Endothelial cell of umbilical vein (primary cell): ENCODE results near the gene CLDN9. TPM values are rescaled to one million over a fixed set of nuclear protein-coding genes. Genes with fewer than 3 reads are reported as not detected.

Source experiments
- BruUV-seq: library from RNA; stranded (reverse); fragments of 400-500 nt; replicated peaks from 2 replicates; lab custom pipeline; 2021; lab: Mats Ljungman, UMichigan
- CTCF ChIA-PET: fragments of 300-600, 350-600 bp; sonication (Branson Sonifier 250); formaldehyde crosslinking; loops from one replicate; lab custom pipeline; 2021; ENCODE audit warnings: antibody characterized with exemption, inconsistent platforms; lab: Charles Lee
- POLR2A ChIA-PET: fragments of 300-600, 350-600 bp; sonication (Branson Sonifier 250); formaldehyde crosslinking; loops from one replicate; lab custom pipeline; 2021; ENCODE audit warnings: antibody characterized with exemption, inconsistent platforms; lab: Charles Lee
- DNase-seq: peaks from one replicate; pipeline ENCODE4 v3.0.0-alpha.2; 2011; ENCODE audit warnings: low read depth, low spot score
- FAIRE-seq: peaks from 2 replicates; lab custom pipeline; 2011; peaks lifted over from hg19 to GRCh38; lab: Jason Lieb, UNC
- H2AFZ ChIP-seq: 2 replicates; pipeline ENCODE4 v1.6.0; 2012; ENCODE audit warnings: low read depth, low read length, control low read depth, inconsistent platforms
- H3K27ac ChIP-seq: 2 replicates; pipeline ENCODE4 v1.5.1; 2011; ENCODE audit warnings: low read depth, mild to moderate bottlenecking, control low read depth, low read length, moderate library complexity; ENCODE audit not compliant: insufficient read depth
- H3K27me3 ChIP-seq, 2 experiments: 2 replicates each; pipeline versions ENCODE4 v1.6.0 to v1.6.1; 2011; ENCODE audit warnings: low read length in 2 of 2, mixed read lengths in 1 of 2; ENCODE audit not compliant: control insufficient read depth in 2 of 2, insufficient read depth in 2 of 2
- H3K36me3 ChIP-seq, 2 experiments: 2 replicates in 1 of 2; 3 replicates in 1 of 2; pipeline ENCODE4 v1.5.1; 2011; ENCODE audit warnings: low read length in 2 of 2, mild to moderate bottlenecking in 1 of 2, moderate library complexity in 1 of 2; ENCODE audit not compliant: control insufficient read depth in 2 of 2, insufficient read depth in 2 of 2; ENCODE audit errors: extremely low read depth in 1 of 2
- H3K4me1 ChIP-seq: 3 replicates; pipeline ENCODE4 v1.5.1; 2011; ENCODE audit warnings: mild to moderate bottlenecking, low read length; ENCODE audit not compliant: control insufficient read depth, insufficient read depth; ENCODE audit errors: extremely low read depth
- H3K4me2 ChIP-seq: 2 replicates; pipeline ENCODE4 v1.6.1; 2011; ENCODE audit warnings: low read length, control low read depth, mixed read lengths; ENCODE audit not compliant: insufficient read depth
- H3K4me3 ChIP-seq, 3 experiments: fragments of 200-600 bp in 1 of 3; sonication (generic), shearing (Covaris generic) in 1 of 3; replicated peaks in 1 of 3; 2 replicates each; pipeline ENCODE4 v1.5.1; 2011 to 2016; ENCODE audit warnings: control low read depth in 3 of 3, low read length in 3 of 3, mild to moderate bottlenecking in 2 of 3, inconsistent platforms in 1 of 3, low read depth in 1 of 3, moderate library complexity in 1 of 3; ENCODE audit not compliant: insufficient read depth in 1 of 3
- H3K79me2 ChIP-seq: 2 replicates; pipeline ENCODE4 v1.6.0; 2012; ENCODE audit warnings: low read length, inconsistent platforms; ENCODE audit not compliant: control insufficient read depth, insufficient read depth
- H3K9ac ChIP-seq: replicated peaks from 2 replicates; pipeline ENCODE3; 2011; ENCODE audit warnings: low read length, control low read depth; ENCODE audit not compliant: insufficient read depth; ENCODE audit errors: extremely low read depth
- H3K9me1 ChIP-seq: replicated peaks from 3 replicates; pipeline ENCODE4 v1.6.0; 2011; ENCODE audit warnings: mild to moderate bottlenecking, low read length; ENCODE audit not compliant: control insufficient read depth, insufficient read depth; ENCODE audit errors: extremely low read depth
- H3K9me3 ChIP-seq: replicated peaks from 2 replicates; pipeline ENCODE4 v1.5.1; 2012; ENCODE audit warnings: low read length, inconsistent platforms; ENCODE audit not compliant: control insufficient read depth, insufficient read depth
- H4K20me1 ChIP-seq: replicated peaks from 2 replicates; pipeline ENCODE3; 2011; ENCODE audit warnings: mild to moderate bottlenecking, low read length; ENCODE audit not compliant: control insufficient read depth, insufficient read depth; ENCODE audit errors: extremely low read depth
- CTCF ChIP-seq, 2 donors: IDR thresholded peaks; 1 replicate in 1 of 2; 2 replicates in 1 of 2; pipeline ENCODE4 v1.5.1; 2011; ENCODE audit warnings: low read length in 2 of 2, mild to moderate bottlenecking in 2 of 2, moderate library complexity in 2 of 2, control low read depth in 1 of 2, inconsistent platforms in 1 of 2, low read depth in 1 of 2; ENCODE audit not compliant: insufficient read depth in 1 of 2; ENCODE audit errors: extremely low read depth in 1 of 2
- EZH2 ChIP-seq: IDR thresholded peaks from 2 replicates; pipeline ENCODE4 v1.6.1; 2012; ENCODE audit warnings: borderline replicate concordance, low read depth, mild to moderate bottlenecking, moderate library complexity, low read length, inconsistent platforms; ENCODE audit not compliant: severe bottlenecking
- FOS ChIP-seq: IDR thresholded peaks from 2 replicates; pipeline ENCODE4 v1.6.1; 2011; ENCODE audit warnings: mild to moderate bottlenecking, low read length, moderate library complexity, borderline replicate concordance; ENCODE audit not compliant: insufficient read depth
- GATA2 ChIP-seq: IDR thresholded peaks from 2 replicates; pipeline ENCODE4 v1.7.0; 2011; ENCODE audit warnings: low read depth, mild to moderate bottlenecking, moderate library complexity, mixed read lengths, low read length; ENCODE audit not compliant: insufficient read length, insufficient read depth
- JUN ChIP-seq: IDR thresholded peaks from 2 replicates; pipeline ENCODE4 v1.6.1; 2011; ENCODE audit warnings: borderline replicate concordance, low read depth; ENCODE audit not compliant: insufficient read length, insufficient read depth
- MYC ChIP-seq: IDR thresholded peaks from one replicate; pipeline ENCODE4 v1.6.1; 2011; ENCODE audit warnings: mild to moderate bottlenecking, low read depth, low read length
- POLR2A ChIP-seq: IDR thresholded peaks from 2 replicates; pipeline ENCODE4 v1.6.1; 2012; ENCODE audit warnings: low read depth, mild to moderate bottlenecking, control low read depth, low read length
- POLR2AphosphoS5 ChIP-seq: IDR thresholded peaks from 2 replicates; pipeline ENCODE4 v1.6.1; 2012; ENCODE audit warnings: low read depth, mild to moderate bottlenecking, control low read depth, low read length, moderate library complexity; ENCODE audit not compliant: insufficient read depth
- dilution Hi-C: fragments of 300-500 bp; cut with MboI; formaldehyde crosslinking; loops from one replicate; pipeline ENCODE4 v1.15.0; 2019; ENCODE audit warnings: low sequenced_read_pairs; ENCODE audit not compliant: extremely low pct_ligation_motif_present
- intact Hi-C: fragments of 100-400 bp; cut with micrococcal nuclease; formaldehyde crosslinking; loops from one replicate; pipeline ENCODE4 v1.10.0; 2022
- polyA plus RNA-seq, 4 experiments: library from polyadenylated mRNA; depleted of rRNA in 3 of 4; stranded (reverse) in 3 of 4; unstranded in 1 of 4; fragments of >200 nt; gene quantifications; 2 replicates each; pipeline versions ENCODE4 v1.2.1 to v1.2.3, GENCODE V29; 2011 to 2012; ENCODE audit warnings: missing spikeins in 1 of 4
- total RNA-seq: library from RNA; stranded (reverse); gene quantifications from 2 replicates; pipeline ENCODE4 v1.2.3, GENCODE V29; 2021
- TF ChIP-seq, protein P1 (sequence below): IDR thresholded peaks from 2 replicates; pipeline ENCODE4 v1.6.1; 2011; ENCODE audit not compliant: insufficient read depth, insufficient read length

Gene CLDN9
- total and polyA plus RNA-seq, 2 donors (not counting 3 experiments of a cell fraction or from before 2014, with no cell fraction given), result 0.06 TPM; not detected in 1

DNA sequence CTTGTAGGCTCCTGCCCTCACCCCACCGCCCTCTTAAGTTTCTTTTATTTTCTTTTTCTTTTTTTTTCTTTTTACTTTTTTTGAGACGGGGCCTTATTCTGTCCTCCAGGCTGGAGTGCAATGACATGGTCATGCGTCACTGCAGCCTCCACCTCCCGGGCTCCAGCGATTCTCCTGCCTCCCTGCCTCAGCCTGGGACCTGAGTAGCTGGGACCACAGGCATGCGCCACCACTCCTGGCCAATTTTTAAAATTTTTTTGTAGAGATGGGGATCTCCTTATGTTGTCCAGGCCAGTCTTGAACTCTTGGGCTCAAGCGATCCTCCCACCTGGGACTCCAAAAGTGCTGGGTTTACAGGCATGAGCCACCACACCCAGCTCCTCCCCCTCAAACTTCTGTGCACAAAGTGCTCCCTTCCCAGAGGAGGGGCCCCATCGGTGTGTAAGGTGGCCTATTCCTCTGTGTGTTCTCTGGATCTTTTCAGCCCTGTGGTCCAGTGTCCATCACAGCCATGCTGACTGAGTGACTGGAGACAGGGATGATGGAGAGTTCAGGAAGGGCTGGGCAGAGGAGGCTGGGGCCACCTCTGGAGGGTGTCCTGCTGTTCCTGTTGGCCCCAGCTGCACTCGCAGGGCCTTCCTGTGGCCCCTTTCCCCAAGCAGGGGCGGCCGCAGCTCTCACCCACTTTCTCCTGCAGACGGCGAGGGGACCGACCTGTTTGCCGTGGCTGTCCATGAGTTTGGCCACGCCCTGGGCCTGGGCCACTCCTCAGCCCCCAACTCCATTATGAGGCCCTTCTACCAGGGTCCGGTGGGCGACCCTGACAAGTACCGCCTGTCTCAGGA, 43.8 kb downstream of the CLDN9 start:
- TF ChIP-seq POLR2A, result no peak
- TF ChIP-seq GATA2, result no peak
- TF ChIP-seq, protein P1, sequence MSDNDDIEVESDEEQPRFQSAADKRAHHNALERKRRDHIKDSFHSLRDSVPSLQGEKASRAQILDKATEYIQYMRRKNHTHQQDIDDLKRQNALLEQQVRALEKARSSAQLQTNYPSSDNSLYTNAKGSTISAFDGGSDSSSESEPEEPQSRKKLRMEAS, result no peak
- no peak for TF ChIP-seq EZH2
- no peak for TF ChIP-seq CTCF (IDR thresholded peaks at IDR 0.05; ENCODE audit: extremely low read depth in 1 of 2, insufficient read depth in 1 of 2, low read depth in 1 of 2, low read length in 2 of 2)
- TF ChIP-seq POLR2AphosphoS5, result no peak
- no peak for TF ChIP-seq JUN
- TF ChIP-seq FOS, result no peak
- no peak for TF ChIP-seq MYC
- ChIA-PET CTCF (interaction anchor here (0.8 to 1.9 kb wide), 4 partner anchors 9 to 73 kb away, joined by 3 to 6 read pairs (median 4); partner anchors contain the start of gene IL32), POLR2A (no interaction called here)
- BruUV-seq, result no TSS peak
- Histone ChIP-seq H3K79me2 (no peaks in the 10 kb centered on the region), H3K4me1 (peaks cover 9% of the 10 kb centered on the region), H3K27me3 (no peaks in the 10 kb centered on the region), H3K27ac (no peak overlapping the region), H3K4me3 (no peak overlapping the region), H4K20me1 (no peaks in the 10 kb centered on the region), H2AFZ (no peak overlapping the region), H3K9ac (no peak overlapping the region), H3K9me1 (no peaks in the 10 kb centered on the region), H3K4me2 (no peak overlapping the region), H3K9me3 (no peaks in the 10 kb centered on the region), H3K36me3 (no peaks in the 10 kb centered on the region)
- no peak for DNase-seq
- no peak for FAIRE-seq
- dilution Hi-C loops (no loop called here), intact Hi-C loops (no loop called here)
